Urinary bladder (tissue), 4 donors: ENCODE measurements around the gene RPA3. TPM values are rescaled to one million over a fixed set of nuclear protein-coding genes. Genes with fewer than 3 reads are reported as not detected.
A peak's percentile ranks its signal among the peaks of the same experiment; 100 is the strongest.
"Not testable (repeated sequence)": the region's sequence is repeated elsewhere in the genome, so short reads cannot be mapped to it uniquely, and the experiment has no call there.

Experiments used
- DNase-seq: peaks from one replicate; pipeline ENCODE4 v3.0.0-alpha.2; 2015; ENCODE audit errors: extremely low spot score
- H3K27ac ChIP-seq: one replicate; pipeline ENCODE4 v1.5.1; 2013; ENCODE audit warnings: low read depth, mild to moderate bottlenecking, moderate library complexity
- H3K36me3 ChIP-seq: one replicate; pipeline ENCODE4 v1.6.1; 2013; ENCODE audit warnings: mild to moderate bottlenecking, moderate library complexity; ENCODE audit not compliant: insufficient read depth
- H3K4me1 ChIP-seq: one replicate; pipeline ENCODE4 v1.6.1; 2013; ENCODE audit warnings: mild to moderate bottlenecking, moderate library complexity; ENCODE audit not compliant: insufficient read depth
- H3K4me3 ChIP-seq: one replicate; pipeline ENCODE4 v1.5.1; 2013; ENCODE audit warnings: low read depth, low read length
- WGBS: extraction: QIAGEN DNeasy Blood & Tissue Kit; methylation state at CpG from one replicate; pipeline ENCODE4 v1.1.7; 2013; 5-methylcytosine and 5-hydroxymethylcytosine counted together
- polyA plus RNA-seq: library from polyadenylated mRNA; stranded (reverse); fragments of 200-250 nt; gene quantifications from one replicate; pipeline ENCODE4 v1.2.3, GENCODE V29; 2013
- total RNA-seq: library from RNA; depleted of rRNA; stranded (reverse); fragments of >200 nt; gene quantifications from one replicate; pipeline ENCODE4 v1.2.3, GENCODE V29; 2014
- donor health status: healthy with polysubstance abuse.
- donor health status: healthy.

Gene RPA3
- total and polyA plus RNA-seq, 2 donors, result 18.3 to 21.6 TPM

DNA sequence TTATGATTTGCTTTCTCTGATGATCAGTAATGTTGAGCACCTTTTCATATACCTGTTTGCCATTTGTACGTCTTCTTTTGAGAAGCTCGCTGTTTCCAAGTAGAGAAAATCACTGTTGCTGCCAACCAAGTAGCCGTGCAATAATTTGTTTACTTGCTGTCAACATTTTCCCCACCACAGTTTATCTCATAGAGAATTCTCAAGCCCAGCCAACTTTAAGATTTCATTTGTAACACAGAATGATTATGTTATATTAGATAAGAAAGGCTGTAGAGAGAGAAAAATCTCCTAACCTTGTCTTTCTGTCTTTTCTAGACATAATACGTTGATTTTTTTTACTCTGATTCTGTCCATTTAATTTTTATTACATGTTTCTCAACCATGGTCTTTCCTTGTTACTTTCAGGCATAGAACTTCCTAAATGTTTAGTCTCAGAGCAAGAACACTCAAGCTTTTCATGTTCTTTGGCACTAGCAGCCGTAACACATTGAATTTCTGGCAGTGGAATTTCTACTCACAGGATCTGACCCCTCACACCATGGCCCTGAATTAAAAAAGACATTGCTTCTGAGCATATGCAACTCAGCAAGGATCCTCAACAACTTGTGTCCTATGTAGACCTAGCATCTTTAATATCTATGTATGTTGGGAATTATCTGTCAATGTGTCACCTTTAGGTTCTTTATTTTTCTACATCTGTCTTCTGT lies 23.1 kb downstream of the RPA3 start:
- Histone ChIP-seq H3K36me3 (no peaks in the 10 kb centered on the region), H3K4me3 (no peak overlapping the region), H3K27ac (no peak overlapping the region), H3K4me1 (no peaks in the 10 kb centered on the region)
- 25% methylated on average over 5 of the region's 5 CpGs for WGBS
- no peak for DNase-seq

DNA sequence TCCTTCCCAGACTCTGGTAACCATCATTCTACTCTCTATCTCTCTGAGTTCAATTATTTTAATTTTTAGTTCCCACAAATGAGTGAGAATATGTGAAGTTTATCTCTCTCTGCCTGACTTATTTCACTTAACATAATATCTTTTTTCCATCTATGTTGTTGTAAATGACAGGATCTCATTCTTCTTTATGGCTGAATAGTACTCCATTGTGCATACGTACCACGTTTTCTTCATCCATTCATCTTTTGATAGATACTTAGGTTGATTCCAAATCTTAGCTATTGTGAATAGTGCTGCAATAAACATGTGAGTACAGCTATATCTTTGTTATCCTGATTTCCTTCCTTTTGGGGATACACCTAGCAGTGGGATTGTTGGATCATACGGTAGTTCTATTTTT lies 23.9 kb downstream of the RPA3 start:
- no peak for DNase-seq
- Histone ChIP-seq H3K27ac (no peak overlapping the region), H3K4me3 (no peak overlapping the region), H3K4me1 (no peaks in the 10 kb centered on the region), H3K36me3 (no peaks in the 10 kb centered on the region)
- WGBS, result 82% methylated on average over 3 of the region's 3 CpGs

DNA sequence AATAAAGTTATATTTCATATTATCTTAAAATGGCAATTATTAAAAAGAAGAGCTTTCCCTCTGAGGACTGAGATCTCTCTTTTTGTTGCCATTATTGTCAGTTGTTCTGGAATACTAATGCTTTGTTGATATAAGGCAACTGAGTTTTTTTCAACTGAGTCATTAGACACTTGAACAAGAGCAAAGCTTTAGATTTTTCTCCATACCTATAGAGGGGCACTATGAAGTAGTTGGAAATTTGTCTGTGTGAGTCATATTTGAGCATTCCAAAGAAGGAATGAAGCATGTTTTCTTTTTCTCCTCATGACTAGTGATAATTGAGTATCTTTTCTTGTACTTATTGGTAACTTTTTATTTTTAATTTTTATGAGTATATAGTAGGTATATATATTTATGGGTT lies 24.5 kb downstream of the RPA3 start:
- H3K36me3 ChIP-seq, result no peaks in the 10 kb centered on the region
- H3K4me1 ChIP-seq, result no peaks in the 10 kb centered on the region
- no peak overlapping the region for H3K27ac ChIP-seq
- no peak overlapping the region for H3K4me3 ChIP-seq
- no peak for DNase-seq

DNA sequence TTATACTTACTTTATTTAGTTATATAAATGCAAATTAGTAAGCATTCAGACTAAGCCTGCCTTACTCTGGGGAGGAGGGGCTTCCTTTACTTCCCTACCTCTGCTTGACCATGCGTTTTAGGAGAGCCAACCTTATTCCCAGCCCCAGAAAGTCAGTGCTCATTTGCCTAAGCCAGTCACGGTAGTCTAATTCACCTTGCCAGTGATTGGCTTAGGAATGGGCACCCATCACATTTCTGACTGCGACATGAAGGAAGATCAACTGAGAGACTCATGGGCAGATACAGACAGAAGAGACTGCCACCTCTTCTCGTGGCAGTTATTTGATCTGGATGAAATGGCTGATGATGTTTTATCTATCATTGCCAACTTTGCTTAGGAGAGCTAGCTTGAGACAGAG lies 29.5 kb downstream of the RPA3 start:
- no peak overlapping the region for H3K27ac ChIP-seq
- no peak overlapping the region for H3K4me3 ChIP-seq
- H3K36me3 ChIP-seq, result no peaks in the 10 kb centered on the region
- no peak for DNase-seq
- no peaks in the 10 kb centered on the region for H3K4me1 ChIP-seq
- 90% methylated on average over 4 of the region's 4 CpGs for WGBS

DNA sequence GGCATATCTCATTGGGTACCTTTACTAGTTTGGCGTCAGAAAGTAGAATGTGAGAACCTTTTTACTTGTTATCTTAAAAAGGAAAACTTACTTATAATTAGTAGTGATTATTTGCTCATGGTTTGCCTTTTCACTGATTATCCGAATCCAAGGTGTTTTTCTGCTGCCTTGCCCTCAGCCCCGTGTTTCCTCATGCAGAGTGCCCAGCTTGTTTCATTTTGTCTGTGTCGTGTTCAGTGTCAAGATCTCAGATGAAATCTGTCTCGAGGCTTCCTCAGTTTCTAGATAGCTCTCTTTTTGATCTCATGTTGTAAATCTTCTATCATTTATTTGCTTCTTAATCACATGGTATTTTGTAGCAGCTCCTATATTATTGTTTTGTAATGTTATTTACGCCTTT lies 30.1 kb downstream of the RPA3 start:
- no peaks in the 10 kb centered on the region for H3K36me3 ChIP-seq
- 68% methylated on average over 6 of the region's 6 CpGs for WGBS
- DNase-seq, result no peak
- no peaks in the 10 kb centered on the region for H3K4me1 ChIP-seq
- no peak overlapping the region for H3K4me3 ChIP-seq
- no peak overlapping the region for H3K27ac ChIP-seq

DNA sequence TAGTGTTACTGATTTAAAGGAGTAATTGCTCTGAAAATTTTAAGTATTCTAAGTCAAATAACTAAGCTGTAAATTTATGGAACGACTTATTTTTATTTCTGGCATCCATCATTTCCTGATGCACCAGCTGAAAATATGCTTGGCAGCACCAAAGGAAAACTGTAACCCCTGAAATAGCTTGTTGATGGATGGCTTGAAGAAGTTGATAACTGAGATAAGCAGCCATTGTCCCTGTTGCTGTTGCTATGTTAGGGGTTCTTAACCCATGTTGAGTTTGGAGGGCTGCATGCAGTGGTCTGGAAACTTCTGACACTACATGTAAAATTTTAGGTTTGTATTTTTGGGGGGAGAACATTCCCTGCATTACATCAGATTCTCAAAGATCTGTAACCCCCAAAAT lies 30.6 kb downstream of the RPA3 start:
- no peaks in the 10 kb centered on the region for H3K4me1 ChIP-seq
- 17% methylated on average over 1 of the region's 1 CpG for WGBS
- no peak overlapping the region for H3K27ac ChIP-seq
- DNase-seq, result no peak
- no peaks in the 10 kb centered on the region for H3K36me3 ChIP-seq
- H3K4me3 ChIP-seq, result no peak overlapping the region

DNA sequence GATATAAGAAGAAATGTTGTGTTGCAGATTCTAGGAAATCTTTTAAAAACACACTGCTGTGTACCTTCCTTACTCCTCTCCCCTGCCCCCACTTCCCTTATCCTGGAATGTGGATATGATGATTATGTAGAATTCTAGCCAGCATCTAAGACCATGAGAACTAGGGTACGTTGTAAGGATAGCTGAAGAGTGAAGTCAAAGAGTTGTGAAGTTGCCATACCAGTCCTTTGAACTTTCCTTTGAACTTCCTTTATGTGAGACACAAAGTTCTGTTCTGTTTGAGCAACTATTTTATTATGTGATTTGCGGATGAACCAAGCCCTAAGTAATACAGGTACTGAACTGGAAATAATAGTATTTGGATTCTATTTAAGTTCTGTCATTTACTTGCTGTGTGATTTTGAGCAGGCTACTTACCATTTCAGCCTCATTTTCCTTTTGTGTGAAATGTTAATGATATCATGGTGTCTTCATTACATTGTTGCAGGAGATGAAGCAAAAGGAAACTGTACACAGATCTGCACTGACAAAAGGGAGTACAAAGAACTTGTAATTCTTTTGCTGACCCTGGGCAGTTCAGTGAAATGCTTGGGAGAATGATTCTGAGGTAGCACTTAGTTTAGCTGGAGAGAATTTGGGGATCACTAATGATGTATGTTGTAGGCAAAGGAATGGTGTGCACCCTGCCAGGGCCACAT lies 31.4 kb downstream of the RPA3 start:
- DNase-seq, result no peak
- Histone ChIP-seq H3K4me3 (no peak overlapping the region), H3K4me1 (no peaks in the 10 kb centered on the region), H3K27ac (peak overlapping the region; percentile 10), H3K36me3 (no peaks in the 10 kb centered on the region)
- WGBS, result 66% methylated on average over 2 of the region's 2 CpGs

DNA sequence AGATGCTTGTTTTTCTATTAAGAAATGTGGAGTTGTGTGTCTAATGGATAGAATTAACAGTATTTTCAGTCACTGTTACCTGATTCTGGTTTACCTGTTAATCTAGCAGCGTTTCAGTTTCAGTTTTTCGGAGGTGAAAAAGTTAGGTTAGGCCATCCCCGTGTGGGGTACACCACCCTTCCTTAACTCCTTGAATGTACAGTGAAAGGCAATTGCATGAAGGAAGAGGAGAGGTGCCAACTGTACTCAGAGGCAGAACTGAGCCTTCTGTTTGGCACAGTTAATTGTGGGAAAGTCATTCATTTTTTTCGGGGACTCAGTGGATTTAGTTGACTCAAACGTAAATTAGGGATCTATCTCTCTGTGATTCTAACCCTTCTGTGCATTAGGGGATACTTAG lies 35.5 kb downstream of the RPA3 start:
- no peak for DNase-seq
- Histone ChIP-seq H3K27ac (peak overlapping the region; percentile 16), H3K36me3 (no peaks in the 10 kb centered on the region), H3K4me1 (peaks cover 1% of the 10 kb centered on the region), H3K4me3 (no peak overlapping the region)
- WGBS, result 79% methylated on average over 5 of the region's 5 CpGs

DNA sequence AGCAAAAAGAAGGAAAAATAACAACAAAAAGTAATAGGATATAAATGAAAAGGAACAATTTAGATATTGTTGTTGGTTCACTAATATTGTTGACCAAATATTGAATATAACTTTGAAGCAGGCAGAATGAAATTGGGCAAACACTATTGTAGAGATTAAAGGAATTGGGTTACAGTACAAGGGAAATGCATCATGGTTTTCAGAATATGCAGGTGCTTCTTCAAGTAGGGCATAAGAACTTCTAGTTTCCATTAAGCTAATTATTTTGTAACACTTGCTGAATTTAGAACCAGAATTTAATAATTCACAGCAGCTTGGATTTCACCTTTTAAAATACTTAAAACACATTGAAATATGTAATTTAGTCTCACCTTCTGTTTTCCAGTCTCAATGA lies 36.5 kb downstream of the RPA3 start:
- no peaks in the 10 kb centered on the region for H3K36me3 ChIP-seq
- peaks cover 1% of the 10 kb centered on the region for H3K4me1 ChIP-seq
- no peak overlapping the region for H3K27ac ChIP-seq
- no peak overlapping the region for H3K4me3 ChIP-seq
- DNase-seq, result no peak

DNA sequence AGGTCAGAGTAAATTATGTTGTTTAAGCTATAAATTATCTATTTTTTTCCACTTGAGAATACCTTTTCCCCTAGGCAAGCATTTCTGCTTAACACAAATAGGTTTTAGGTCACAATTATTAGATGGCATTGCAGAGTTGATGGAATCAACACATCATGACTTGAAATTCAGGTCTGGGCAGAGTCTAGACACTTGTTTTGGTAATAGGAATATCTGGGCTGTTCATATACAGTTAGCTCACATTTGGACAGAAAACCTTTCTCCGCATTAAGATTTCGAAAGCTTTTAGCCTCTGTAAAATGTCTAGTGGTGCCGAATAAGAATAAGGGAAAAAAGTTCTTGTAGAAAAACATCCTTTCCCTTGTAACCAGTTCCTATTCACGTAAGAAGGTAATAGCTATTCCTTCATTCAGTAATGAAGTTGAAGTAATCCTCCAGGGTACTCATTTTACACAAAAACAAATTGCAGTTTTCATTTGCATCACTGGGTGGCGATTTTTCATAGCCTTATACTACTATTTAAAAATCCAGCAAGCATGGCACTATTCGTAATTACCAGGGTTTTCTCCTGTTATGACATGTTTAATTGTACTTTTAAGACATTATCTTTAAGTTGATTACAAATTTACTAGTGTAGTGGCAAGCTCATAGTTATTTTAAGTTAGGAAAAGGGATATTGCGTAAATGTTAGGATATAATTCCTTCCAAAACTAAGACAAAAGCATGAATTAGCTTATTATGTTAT lies 37.0 kb downstream of the RPA3 start:
- peak; percentile 68 for DNase-seq
- Histone ChIP-seq H3K4me1 (peaks cover 1% of the 10 kb centered on the region), H3K36me3 (no peaks in the 10 kb centered on the region), H3K4me3 (no peak overlapping the region), H3K27ac (no peak overlapping the region)
- WGBS, result 42% methylated on average over 7 of the region's 7 CpGs

DNA sequence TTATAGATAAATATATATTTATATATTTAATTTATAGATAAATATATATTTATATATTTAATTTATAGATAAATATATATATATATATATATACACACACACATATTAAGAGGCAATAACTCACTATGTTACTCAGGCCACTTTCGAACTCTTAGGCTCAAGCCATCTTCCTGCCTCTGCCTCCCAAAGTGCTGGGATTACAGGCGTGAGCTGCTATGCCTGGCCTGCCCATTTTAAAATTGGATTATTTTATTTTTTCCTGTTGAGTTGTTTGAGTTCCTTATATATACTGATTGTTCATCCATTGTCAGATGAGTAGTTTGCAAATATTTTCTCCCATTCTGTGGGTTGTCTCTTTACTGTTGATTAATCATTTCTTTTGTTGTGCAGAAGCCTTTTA lies 38.8 kb downstream of the RPA3 start:
- WGBS, result 99% methylated on average over 2 of the region's 2 CpGs
- not testable (repeated sequence) for H3K4me3 ChIP-seq, H3K27ac ChIP-seq, DNase-seq, H3K36me3 ChIP-seq, H3K4me1 ChIP-seq

DNA sequence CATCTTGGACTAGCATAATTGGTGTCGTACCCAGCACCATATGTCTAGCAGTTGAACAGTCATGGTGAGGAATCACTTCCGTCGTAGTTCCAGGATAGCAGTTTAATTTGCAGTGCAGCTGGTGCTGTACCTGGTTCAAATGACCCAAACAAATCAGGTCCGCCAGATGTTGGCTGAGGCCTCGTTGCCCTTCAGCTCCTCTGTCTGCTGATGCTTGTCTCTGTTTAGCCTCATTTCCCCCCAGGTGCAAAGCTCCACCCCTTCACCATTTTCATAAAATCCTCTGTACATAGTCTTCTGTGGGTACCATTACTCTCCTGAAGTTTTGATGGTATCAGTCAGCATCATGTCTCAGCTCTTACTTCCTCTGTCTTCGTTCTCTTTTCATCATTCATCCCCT lies 42.7 kb downstream of the RPA3 start:
- H3K4me1 ChIP-seq, result no peaks in the 10 kb centered on the region
- no peaks in the 10 kb centered on the region for H3K36me3 ChIP-seq
- no peak overlapping the region for H3K4me3 ChIP-seq
- H3K27ac ChIP-seq, result no peak overlapping the region
- 83% methylated on average over 6 of the region's 6 CpGs for WGBS
- DNase-seq, result no peak

DNA sequence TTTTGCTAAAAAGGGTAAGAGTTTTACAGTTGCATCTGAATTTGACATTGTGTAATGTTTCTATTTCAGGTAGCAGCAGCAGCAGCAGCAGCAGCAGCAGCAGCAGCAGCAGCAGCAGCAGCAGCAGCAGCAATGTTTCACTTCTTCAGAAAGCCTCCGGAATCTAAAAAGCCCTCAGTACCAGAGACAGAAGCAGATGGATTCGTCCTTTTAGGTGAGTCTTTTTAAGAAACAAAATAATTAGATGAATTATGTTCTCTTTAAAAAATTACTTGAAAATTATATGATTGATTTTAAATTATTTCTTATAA lies 45.2 kb downstream of the RPA3 start:
- DNase-seq, result no peak
- H3K4me3 ChIP-seq, result no peak overlapping the region
- no peak overlapping the region for H3K27ac ChIP-seq
- 88% methylated on average over 2 of the region's 2 CpGs for WGBS
- no peaks in the 10 kb centered on the region for H3K4me1 ChIP-seq
- H3K36me3 ChIP-seq, result no peaks in the 10 kb centered on the region

DNA sequence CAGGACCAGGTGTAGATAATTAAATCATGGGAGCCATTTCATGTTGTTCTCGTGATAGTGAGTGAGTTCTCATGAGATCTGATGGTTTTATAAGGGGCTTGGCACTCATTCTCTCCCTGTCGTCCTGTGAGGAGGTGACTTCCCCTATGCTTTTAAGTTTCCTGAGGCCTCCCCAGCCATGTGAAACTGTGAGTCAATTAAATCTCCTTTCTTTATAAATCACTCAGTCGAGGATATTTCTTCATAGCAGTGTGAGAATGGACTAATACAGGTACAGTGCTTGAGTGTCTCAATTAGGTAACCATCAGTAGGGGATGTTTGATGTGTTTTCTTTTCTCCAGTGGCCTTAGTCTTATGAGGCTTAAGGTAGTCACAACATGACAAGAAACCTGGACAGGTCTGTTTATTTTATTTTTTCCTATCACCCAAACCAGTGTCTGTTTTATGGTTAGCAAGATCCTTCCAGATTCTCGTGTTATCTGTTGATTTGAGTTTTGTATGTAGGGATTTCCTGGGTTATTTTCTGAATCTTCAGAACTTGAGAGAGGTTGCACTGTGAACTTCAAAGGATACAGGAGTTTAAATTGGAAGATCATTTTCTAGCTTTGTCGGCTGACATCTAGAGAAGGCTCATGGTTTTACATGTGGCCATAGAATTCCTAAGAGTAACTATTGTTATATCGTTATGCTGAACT lies 45.7 kb downstream of the RPA3 start:
- Histone ChIP-seq H3K4me1 (no peaks in the 10 kb centered on the region), H3K27ac (no peak overlapping the region), H3K4me3 (no peak overlapping the region), H3K36me3 (no peaks in the 10 kb centered on the region)
- 77% methylated on average over 6 of the region's 6 CpGs for WGBS
- DNase-seq, result no peak
